Stimulated activated CD4-positive, alpha-beta T cell treated with anti-CD3 and anti-CD28 coated beads, TNF-alpha, amount 100 ng/mL, for 24 hours (primary cell): ENCODE data around the gene NDRG3.
"Not testable (repeated sequence)": the region's sequence is repeated elsewhere in the genome, so short reads cannot be mapped to it uniquely, and the experiment has no call there.

Experiments
- DNase-seq, 3 experiments: peaks; one replicate each; pipeline ENCODE4 v3.0.0-alpha.2; 2020; ENCODE audit warnings: low read depth in 3 of 3

NDRG3 gene

DNA sequence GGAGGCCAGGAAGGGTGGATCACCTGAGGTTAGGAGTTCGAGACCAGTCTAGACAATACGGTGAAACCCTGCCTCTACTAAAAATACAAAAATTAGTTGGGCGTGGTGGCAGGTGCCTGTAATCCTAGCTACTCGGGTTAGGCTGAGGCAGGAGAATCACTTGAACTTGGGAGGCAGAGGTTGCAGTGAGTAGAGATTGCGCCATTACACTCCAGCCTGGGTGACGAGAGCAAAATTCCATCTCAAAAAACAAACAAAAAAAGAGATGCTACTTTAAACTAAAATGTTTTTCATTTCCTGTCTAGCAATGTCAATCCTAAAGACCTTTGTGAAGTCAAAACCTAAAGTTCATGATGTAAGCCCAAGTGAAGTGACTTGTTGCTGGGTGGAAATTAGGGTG lies 14.8 kb upstream of the NDRG3 start:
- DNase-seq = no peak

DNA sequence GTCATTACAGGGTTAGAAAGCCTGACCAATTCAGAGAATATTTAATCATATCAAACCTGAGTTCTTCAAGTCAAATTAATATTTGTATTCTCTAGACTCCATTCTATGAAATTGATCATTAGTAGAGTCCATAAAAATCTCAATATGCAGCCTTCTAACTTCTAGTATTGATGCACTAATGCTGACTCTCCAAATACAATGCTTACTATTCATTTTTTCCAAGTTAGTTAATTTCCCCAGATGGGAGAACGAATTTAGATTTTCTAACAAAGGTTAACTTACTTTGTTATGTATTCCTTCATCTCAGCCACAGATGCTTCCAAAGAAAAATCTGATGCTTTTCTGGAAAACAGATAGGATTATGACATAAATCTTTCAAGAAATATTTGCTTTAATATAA lies 12.4 kb upstream of the NDRG3 start:
- no peak for DNase-seq

DNA sequence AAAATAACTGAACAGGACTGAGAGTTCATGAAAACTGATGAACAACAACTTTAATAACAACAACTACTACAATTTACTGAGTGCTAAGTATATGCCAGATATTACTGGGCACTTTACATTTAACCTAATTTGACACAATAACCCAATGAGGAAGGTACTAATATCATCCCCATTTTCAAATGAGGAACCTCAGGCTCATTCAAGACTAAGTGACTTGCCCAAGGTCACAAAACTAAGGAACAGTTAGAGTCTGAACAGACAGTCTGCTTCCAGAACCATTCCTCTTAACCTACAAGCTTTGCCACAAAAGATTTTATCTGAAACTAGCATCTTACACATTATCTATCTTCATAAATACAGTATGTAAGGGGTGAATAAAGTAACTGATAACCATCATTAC lies 10.6 kb upstream of the NDRG3 start:
- DNase-seq = no peak

DNA sequence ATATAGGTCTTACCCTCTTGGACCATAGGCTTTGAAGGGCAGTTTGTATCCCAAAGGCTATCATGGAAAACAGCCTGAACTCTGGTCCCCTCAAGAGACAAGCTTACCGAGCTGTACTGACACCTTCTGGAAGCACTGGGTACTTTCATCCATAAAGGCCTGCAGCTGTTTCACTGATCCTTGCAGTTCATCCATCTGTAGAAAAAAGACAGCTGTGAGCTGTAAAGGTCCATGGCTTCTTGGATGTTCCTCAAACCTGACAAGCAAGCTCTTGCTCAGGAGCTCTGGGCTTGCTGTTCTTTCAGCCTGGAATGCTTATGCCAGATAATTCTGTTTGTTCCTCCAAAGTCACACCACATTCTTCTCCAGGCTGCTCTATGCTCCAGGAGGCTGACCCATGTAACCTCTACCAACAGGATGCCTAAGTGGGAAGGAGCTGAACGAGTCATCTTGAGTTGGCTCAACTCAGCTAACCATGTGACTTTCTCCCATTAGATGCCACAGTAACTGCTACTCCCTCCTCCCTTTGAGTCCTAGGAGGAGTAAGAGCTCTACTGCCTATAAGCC lies 8.8 kb upstream of the NDRG3 start:
- peak in 1 of 3 experiments; percentile 12 for DNase-seq

DNA sequence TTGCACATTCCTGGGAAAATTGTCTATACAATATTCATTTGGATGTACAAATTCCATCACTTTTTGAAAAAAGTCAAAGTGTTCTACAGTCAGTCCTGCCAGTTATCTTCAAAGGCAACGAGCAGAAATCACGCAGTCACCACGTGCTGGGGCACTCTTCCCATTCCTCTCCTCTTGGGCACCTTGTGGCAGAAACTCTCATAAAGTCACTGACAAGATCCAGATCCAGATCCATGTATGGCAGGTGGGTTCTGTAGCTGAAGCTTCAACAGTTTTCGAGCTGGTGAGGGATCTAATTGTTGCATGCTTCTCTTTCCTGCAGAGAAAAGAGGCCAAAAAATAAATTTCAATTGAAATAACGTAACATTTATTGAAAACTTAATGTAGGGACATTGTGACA lies 6.7 kb upstream of the NDRG3 start:
- no peak for DNase-seq

DNA sequence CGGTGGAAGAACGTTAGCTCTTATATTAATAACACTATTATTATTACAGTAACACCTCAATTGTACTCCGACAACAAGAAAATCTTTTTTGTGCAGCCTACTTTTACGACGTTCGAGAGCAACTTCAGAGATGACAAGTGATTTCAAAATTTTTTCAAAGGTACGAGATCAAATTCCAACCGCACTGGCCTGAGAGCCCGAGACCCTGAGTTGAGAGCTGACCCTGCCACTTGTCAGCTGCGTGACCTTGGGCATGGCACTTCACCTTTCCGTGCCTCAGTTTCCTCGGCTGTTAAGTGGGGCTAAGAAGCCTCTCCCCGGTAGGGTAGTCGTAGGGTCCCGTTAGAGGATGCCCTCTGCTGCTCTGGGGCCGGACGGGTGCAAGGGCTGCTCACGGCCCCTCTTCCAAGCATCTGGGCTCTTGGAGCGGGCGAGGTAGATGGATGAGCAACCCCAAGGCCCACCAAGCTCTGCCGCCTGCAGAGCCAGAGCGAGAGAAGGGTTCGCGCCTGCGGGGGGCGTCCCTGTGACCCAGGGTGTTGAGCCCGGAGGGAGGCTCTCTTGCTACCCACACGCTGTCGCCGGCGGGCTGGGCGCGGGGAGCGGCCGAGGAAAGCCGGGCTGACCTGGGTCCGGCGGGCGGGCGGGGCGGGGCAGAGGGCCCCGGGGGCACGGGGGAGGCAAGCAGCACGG lies 510 bp downstream of the NDRG3 start:
- DNase-seq = peak in 1 of 3 experiments; percentile 33

DNA sequence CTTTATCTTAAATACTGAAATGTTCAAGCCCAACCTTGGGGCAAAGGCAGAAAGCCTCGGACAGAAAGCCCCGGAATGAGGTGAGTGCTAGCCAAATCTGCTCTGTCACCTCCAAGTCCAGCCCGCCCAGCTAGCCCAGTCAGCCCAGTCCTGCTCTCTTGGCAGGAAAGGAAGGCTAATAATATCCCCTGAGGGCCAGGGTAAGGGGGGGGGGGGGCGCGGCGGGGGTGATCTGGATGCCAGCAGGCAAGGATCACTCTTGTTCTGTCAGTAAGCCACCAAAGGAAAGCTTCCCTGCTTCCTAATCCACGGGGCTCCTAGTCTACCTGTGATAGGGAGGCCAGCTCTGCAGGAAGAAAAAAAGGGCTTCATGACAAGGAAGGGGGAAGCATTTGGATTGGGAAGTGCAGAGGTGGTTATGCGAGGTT lies 1.1 kb downstream of the NDRG3 start:
- no peak for DNase-seq

DNA sequence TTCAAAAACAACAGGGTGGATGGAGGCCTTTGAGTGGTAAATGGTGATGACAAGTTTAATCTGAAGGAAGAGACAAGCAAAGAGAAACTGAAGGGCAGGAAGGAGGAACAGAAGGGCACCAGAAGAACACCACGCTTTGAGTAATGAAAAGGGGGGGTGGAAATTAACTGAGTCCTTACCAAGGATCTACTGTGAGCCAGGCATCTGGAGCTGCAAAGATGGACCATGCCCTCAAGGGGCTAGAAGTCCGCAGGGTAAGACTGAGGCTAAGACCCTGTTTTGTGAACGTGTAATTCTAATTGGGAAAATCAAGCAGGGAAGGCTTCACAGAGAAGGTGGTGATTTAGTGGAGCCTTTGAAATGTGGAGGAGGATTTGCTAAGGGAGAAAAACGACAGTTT lies 1.6 kb downstream of the NDRG3 start:
- no peak for DNase-seq

DNA sequence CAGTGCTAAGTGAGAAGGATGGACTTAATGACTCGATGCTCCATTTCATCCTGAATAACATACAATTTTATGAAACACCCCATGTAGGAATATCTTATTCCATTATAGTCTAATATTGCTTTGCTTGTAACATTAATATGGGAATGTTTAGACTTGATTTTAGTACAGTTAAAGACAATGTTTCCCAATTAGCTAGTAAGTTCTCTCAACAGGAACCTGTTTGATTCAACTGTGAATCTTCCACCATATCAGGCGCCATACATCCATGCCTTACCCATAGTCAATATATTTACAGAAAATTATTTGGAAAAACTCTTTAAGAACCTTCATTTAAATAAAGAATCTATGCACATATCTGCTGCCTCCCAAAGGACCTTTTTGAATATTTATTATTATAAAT lies 3.3 kb downstream of the NDRG3 start:
- DNase-seq = no peak

DNA sequence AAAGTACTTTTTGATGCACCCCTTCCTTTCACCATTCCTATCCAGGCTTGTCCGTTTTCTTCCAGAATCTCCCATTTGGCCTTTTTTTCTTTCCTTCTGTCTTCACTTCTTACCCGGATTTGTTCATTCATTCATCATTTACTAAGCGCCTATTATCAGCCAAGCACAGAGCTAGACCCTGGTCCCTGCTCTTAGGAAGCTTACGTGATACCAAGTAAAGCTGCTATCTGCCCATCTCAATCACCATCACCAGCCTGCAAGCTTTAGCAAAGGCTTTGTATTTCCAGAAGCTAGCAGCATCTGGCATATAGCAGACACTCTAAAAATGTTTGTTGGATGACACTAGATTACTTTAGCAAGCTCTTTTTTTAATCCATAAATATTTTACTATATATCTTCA lies 4.8 kb downstream of the NDRG3 start:
- no peak for DNase-seq

DNA sequence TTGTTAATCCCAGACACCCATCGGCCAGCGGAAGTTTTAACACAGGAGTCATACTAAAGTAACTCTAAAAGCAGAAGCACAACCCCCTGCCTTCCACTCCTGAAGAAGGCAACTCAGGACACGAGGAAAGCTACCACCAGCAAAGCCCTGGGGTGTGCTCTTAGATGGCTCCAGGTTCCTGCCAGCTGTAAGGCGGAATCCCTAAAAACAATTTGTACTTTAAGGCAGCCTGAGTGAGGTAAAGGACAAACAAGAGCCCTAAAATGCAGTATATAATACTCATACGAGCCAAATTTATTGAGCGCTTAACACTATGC lies 8.7 kb downstream of the NDRG3 start:
- DNase-seq = no peak

DNA sequence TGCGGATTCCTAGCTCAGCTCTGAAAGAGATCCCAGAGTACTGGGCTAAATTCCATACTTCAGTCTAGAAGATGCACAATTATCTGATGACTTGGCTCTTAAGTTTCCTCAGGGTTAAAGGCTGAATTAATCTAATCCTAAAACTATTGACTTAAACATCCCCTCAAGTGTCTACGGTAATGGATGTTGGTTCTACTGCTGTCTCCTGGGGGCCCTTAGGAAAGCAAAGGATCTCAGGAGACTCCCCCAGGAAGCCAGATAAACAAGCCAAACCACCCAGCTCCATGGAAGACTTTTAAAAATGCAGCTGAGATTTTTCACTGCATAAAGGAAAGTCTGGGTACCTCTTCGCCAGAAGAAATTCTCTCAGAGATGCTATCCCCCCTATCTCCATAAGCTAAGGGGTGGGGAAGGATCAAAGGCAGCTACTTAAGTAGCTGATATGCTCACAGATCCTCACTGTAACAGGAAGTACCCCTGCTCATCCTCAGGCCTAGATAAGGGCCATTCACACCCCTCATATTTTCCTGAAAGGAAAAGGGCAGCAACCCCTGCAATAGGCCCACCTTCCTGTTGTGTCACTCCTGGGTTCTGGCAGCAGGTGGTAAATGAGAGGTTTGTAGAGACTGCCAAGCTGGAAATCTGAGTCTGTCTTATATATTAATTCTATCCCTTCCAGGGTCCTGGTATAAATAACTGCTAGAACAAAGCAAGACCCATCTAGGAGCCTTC lies 9.3 kb downstream of the NDRG3 start:
- DNase-seq = no peak

DNA sequence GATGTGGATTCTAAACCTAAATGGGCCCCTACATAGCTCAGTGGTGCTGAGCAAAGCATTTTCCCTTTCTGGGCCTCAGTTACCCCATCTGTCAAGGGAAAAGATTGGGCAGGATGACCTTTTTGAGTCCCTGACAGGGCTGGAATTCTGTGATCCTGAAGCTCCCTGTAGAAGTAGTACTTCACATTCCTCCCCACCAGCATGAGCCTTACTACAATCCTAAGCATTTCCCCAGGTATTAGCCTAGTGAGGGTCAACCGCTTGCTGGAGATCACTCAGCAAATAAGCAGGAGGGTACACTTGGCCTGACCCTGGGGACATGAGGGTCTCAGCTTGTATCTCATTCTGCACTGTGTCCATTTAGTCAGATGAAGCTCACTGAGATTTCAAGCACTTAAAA lies 13.4 kb downstream of the NDRG3 start:
- DNase-seq = no peak

DNA sequence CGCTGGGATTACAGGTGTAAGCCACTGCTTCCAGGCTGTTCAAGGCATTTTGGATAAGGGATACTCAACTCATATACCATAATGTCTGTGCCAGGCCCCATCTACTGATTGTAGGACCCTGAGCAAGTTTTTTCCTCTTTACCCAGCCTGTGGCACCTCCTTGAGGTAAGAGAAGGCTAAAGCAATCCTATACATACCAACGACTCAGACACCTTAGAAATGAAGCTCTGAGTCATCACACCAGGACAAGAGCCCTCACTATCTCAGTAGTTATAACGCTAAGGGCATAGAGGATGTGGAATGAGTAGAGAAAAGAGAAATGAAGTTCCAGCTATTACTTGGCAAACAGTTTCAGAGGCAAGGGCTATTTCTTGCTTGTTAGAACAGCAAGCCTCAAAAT lies 16.9 kb downstream of the NDRG3 start:
- DNase-seq = no peak

DNA sequence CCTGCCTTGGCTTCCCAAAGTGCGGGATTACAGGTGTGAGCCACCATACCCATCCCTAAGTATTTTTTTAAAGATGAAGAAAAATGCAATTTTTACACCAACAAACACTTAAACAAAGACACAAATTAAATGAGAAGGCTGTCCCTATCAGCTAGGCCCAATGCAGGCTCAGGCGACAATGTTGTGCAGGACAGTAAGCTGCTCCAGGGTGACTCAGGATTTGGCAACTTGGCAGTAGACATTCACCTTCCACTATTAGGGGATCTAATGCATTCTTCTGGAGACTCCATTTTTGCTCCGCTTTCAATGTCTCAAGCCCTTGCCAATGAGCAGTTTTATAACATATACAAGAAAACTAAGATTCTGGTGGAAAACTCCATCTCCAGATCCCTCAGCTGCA lies 19.7 kb downstream of the NDRG3 start:
- DNase-seq = no peak

DNA sequence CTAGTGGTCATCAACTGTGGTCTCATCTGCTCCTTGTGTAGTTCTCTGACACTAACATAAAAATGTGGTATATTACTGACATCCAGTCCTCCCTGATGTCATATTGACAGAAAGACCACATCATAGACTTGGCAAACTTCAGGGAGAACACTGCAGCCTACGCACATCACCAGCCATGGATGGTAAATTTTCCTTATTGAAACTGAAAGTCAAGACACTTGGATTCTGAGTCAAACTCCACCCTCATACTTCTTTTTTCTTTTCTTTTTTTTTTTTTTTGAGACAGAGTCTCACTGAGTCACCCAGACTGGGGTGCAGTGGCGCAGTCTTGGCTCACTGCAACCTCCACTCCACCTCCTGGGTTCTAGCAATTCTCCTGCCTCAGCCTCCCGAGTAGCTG lies 25.4 kb downstream of the NDRG3 start:
- DNase-seq = peak in 1 of 3 experiments; percentile 28

DNA sequence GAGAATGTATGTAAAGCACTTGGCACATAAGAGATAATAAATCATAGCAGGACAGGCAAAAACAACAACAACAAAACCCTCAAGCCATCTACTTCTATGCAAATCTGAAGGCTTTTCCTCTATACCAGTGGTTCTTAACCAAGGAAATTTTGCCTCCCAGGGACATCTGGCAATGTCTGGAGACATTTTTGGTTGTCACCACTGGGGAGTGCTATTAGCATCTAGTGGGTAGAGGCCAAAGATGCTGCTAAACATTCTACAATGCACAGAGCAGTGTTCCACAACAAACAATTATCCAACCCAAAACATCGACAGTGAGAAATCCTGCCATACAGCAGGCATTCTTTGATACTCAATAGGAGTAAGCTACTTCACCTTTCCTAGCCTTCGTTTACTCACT lies 28.2 kb downstream of the NDRG3 start:
- DNase-seq = no peak

DNA sequence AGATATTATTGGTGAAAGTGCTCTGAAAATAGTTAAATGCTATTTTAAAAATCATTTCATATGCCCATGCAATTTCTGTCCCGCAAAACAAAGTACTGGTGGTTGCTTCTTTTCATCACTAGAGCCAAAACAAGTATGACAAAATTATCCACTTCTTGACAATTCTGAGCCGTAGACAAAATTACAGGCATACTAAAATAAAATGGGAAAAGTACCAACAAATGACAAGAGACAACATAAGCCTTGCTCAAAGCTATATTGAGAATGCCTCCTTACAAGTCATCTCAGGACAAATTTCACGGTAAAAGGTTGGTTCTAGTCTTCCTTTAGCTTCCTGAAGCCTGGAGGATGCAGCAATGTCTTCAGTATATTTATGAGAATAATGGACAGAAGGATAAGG lies 28.9 kb downstream of the NDRG3 start:
- no peak for DNase-seq

DNA sequence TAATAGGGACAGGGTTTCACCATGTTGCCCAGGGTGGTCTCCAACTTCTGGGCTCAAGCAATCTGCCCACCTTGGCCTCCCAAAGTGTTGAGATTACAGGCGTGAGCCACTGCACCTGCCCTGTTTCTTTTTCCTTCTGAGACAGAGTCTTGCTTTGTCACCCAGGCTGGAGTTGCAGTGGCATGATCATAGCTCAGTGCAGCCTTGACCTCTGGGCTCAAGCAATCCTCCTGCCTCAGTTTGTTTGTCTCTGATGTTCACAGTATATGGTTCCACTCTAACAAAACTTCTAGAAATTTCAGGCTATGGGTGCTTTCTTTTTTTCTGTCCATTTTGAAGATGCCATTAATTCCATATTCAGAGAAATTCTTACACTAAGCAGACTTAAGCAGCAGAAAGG lies 33.1 kb downstream of the NDRG3 start:
- no peak for DNase-seq

DNA sequence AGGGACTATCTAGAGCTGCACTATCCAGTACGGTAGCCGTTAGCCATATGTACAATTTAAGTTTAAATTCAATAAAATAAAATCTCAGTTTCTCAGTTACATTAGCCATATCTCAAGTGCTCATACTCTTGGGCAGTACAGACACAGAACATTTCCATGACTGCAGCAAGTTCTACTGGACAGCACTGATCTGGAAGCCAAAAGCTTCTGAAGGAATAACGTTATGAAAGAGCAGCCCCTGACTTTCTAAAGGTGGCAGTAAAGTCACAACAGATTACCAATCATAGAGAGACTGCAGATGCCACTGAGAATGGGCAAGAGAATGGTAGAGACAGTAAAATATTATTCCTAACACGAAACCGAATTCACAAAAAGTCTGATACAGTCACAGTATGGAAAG lies 36.8 kb downstream of the NDRG3 start:
- DNase-seq = no peak

DNA sequence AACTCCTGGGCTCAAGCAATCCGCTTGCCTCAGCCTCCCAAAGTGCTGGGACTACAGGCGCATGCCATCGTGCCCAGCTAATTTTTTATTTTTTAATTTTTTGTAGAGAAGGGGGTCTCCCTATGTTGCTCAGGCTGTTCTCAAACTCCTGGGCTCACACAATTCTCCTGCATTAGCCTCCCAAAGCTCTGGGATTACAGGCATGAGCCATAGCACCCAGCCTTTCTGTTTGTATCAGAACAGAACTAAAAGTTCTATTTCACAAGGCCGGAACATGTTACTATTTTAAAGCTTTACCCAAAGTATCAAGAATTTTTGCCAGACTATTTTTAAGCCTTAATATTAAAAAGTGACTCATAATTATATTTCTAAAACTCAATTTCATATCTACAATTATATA lies 42.4 kb downstream of the NDRG3 start:
- DNase-seq = no peak

DNA sequence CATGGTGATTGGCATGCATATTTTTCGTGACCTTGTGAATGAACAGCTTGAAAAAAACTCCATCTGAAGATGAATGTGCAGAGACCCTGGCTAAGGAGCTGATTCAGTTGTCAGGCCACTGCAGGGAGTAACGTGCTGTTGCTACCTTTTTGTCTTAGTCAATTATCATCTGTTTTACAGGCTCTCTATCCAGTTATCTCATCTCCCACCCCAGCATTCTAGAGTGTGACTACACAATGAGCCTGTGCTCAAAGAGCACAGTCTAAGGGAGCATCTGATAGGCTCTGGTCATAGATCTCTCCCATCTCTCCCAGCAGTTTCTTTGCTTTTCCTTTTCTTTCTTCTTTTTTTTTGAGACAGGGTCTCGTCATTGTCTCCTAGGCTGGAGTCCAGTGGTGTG lies 45.5 kb downstream of the NDRG3 start:
- DNase-seq = no peak

DNA sequence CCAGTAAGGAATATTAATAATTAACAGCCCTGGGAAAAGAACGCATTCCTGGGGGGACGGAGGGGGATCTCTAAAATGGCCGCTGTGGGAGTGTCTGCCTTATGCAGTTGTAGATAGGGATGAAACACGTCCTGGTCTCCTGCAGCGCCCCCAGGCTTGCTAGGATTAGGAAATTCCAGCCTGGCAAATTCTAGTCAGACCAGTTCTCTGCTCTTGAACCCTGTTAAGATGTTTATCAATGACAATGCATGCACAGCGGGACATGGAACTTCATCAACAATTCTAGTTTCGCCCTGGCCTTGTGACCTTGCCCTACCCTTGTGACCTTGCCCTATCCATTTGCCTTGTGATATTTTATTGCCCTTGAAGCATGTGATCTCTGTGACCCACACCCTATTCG lies 50.4 kb downstream of the NDRG3 start:
- not testable (repeated sequence) for DNase-seq

DNA sequence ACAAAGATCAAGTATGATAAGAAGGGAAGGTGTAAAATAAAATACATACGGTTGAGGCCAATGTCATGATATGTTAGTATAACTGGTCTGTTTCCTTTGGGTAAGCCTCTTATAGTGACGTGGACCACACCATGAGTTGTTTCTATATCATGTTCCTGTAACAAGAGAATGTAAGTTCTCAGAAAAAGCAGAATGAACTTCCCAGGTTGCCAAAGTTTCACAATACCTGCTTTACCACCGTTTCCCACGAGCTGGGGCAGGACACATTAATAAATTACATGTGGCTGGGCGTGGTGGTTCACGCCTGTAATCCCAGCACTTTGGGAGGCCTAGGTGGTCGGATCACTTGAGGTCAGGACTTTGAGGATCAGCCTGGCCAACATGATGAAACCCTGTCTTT lies 57.3 kb downstream of the NDRG3 start:
- DNase-seq = no peak
